ENCODE results near the gene MATCAP1. TPM values are rescaled to one million over a fixed set of nuclear protein-coding genes. Genes with fewer than 3 reads are reported as not detected.

The MATCAP1 gene
- total RNA-seq, 2 experiments from 2014 or later = 21.9 to 24.0 TPM

DNA sequence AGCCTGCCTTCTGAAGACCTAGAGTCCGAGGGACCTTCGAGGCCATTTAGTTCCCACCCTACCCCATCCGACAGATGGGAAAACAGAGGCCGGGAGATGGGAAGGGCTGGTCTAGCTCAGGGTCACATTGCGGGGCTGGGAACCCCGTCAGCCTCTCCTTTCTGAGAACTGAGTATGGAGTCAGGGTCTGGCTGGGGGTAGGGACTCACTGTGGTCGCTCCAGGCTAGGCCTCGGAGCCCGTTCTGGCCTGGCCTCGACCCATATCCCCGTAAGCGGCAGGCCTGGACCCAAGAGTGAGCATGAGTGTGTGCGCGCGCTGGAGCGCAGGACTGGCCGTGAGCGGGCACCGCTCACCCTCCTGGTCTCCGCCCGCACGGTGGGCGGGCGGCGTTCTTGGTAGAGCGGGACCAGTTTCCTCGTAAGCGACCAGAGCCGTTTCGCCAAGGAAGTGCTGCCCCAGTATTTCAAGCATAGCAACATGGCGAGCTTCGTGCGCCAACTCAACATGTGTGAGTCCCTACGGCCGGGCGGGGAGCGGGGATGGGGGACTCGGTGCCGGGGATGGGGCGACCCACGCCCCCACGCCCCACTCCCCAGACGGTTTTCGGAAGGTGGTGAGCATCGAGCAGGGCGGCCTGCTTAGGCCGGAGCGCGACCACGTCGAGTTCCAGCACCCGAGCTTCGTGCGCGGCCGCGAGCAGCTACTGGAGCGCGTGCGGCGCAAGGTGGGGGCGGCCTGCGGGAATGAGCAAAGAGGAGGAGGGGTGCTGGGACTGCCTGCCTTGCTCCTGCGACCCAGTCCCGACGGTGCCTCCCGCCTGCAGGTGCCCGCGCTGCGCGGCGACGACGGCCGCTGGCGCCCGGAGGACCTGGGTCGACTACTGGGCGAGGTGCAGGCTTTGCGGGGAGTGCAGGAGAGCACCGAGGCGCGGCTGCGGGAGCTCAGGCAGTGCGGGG lies 18.4 kb downstream of the MATCAP1 start:
- no peak for DNase-seq
- Mint-ChIP-seq H3K4me3 (no peak overlapping the region), H3K27me3 (ENCODE audit: low read depth) (peaks cover 62% of the 10 kb centered on the region), H3K4me1 (ENCODE audit: low read depth) (peaks cover 35% of the 10 kb centered on the region), H3K9me3 (no peaks in the 10 kb centered on the region), H3K36me3 (ENCODE audit: low read depth) (peaks cover 3% of the 10 kb centered on the region), H3K27ac (no peak overlapping the region)
- CTCF ChIA-PET = interaction anchor here (1.2 to 1.5 kb wide), 3 partner anchors 10 to 20 kb away, joined by 3 to 4 read pairs (median 3); no protein-coding TSS in a partner anchor
- intact Hi-C loops (cut with micrococcal nuclease) = no loop called here

DNA sequence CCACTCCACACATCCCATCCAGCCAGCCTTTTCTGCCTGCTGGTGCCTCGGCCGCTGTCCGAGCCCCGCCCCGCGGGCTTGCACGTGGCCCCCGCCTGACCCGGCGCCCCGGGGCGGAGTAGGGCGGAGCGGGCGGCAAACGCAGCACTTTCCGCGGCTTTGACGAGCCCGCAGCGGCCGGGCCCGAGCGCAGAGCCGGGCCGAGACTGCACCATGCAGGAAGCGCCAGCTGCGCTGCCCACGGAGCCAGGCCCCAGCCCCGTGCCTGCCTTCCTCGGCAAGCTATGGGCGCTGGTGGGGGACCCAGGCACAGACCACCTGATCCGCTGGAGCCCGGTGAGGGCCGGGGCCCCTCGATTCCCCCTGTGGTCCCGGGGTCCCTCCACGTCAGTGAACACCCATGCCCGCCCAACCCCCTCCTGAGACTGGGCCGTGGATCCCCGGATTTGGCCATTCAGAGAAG lies 19.1 kb downstream of the MATCAP1 start, which contains the start of gene HSF4:
Gene HSF4 (plus strand): TSS at position 147 of the 463 bp plus-strand sequence. CDS start 67 bp downstream, at position 214.
- Mint-ChIP-seq H3K4me3 (no peak within 1 kb of the TSS), H3K27me3 (ENCODE audit: low read depth) (peaks cover 56% of the 10 kb centered on the region), H3K27ac (no peak within 1 kb of the TSS)

DNA sequence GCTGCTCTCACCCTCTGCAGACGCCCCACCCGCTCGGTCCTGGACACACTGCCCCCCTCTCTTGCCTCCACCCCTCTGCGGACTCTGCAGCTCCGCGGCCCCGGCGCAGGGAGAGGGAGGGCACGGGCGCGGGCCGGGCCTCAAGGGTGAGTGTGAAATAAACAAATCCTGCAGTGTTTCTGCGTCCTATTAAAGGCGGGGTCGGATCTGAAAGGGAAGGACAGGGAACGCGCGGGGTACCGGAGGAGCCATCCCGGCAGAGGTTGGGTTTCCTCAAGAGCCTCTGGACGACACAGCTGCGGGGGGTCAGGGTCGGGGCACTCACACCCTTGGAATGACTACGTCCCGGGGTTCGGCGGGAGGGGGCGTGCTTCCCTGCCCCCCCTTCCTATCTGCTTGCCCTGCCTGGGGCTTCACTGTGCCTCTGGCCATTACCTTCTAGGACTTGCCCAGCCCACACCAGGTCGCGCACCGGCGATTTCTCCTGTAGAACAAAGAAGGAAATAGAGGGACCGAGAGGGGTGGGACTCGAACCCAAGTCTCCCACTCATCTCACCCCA lies 19.7 kb downstream of the MATCAP1 start:
- H3K9me3 Mint-ChIP-seq = no peaks in the 10 kb centered on the region
- no peak overlapping the region for H3K27ac Mint-ChIP-seq
- intact Hi-C loops (cut with micrococcal nuclease) = no loop called here
- peaks cover 53% of the 10 kb centered on the region for H3K27me3 Mint-ChIP-seq (ENCODE audit: low read depth)
- CTCF ChIA-PET = interaction anchor here (1.2 to 2.2 kb wide), 3 partner anchors 9 to 137 kb away, joined by 3 to 12 read pairs (median 7); no protein-coding TSS in a partner anchor
- peaks cover 3% of the 10 kb centered on the region for H3K36me3 Mint-ChIP-seq (ENCODE audit: low read depth)
- peaks cover 29% of the 10 kb centered on the region for H3K4me1 Mint-ChIP-seq (ENCODE audit: low read depth)
- no peak overlapping the region for H3K4me3 Mint-ChIP-seq
- no peak for DNase-seq

More for the DNA sequence above, 19.1 kb downstream of the MATCAP1 start, which contains the start of gene HSF4:
- H3K36me3 Mint-ChIP-seq (ENCODE audit: low read depth) = peaks cover 3% of the 10 kb centered on the region
- H3K9me3 Mint-ChIP-seq = no peaks in the 10 kb centered on the region
- CTCF ChIA-PET = interaction anchor here (1.5 to 1.8 kb wide), 2 partner anchors 9 to 20 kb away, joined by 3 to 7 read pairs; no protein-coding TSS in a partner anchor
- no peak for DNase-seq
- peaks cover 29% of the 10 kb centered on the region for H3K4me1 Mint-ChIP-seq (ENCODE audit: low read depth)
- intact Hi-C loops (cut with micrococcal nuclease) = no loop called here

DNA sequence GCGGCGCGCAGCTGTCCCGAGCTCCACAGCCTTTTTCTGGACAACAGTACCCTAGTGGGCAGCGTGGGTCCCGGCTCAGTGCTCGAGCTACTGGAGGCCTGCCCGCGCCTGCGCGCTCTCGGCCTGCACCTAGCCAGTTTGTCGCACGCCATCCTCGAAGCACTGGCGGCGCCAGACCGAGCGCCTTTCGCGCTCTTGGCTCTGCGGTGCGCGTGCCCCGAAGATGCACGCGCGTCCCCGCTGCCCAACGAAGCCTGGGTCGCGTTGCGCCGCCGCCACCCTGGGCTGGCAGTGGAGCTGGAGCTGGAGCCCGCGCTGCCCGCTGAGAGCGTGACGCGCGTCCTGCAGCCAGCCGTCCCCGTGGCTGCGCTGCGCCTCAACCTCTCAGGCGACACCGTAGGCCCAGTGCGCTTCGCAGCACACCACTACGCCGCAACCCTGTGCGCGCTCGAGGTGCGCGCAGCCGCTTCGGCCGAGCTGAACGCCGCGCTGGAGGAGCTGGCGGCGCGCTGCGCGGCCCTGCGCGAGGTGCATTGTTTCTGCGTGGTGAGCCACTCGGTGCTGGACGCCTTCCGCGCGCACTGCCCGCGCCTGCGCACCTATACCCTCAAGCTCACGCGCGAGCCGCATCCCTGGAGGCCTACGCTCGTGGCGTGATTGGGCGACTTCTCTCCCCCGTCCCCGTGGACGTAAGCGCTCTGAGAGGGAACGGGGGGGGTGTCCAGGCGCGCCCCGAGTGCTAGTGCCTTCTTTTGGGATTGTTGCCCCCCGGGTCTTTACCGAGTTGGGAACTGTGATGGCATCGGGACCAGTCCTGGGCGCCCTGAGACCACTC lies 20.4 kb downstream of the MATCAP1 start:
- Mint-ChIP-seq H3K27ac (no peak overlapping the region), H3K27me3 (ENCODE audit: low read depth) (peaks cover 46% of the 10 kb centered on the region), H3K4me1 (ENCODE audit: low read depth) (peaks cover 34% of the 10 kb centered on the region), H3K4me3 (no peak overlapping the region), H3K9me3 (no peaks in the 10 kb centered on the region), H3K36me3 (ENCODE audit: low read depth) (peaks cover 3% of the 10 kb centered on the region)
- CTCF ChIA-PET = interaction anchor here (1.1 to 2.2 kb wide), 7 partner anchors 8 to 211 kb away, joined by 3 to 12 read pairs (median 6); no protein-coding TSS in a partner anchor
- intact Hi-C loops (cut with micrococcal nuclease) = no loop called here
- DNase-seq = no peak

DNA sequence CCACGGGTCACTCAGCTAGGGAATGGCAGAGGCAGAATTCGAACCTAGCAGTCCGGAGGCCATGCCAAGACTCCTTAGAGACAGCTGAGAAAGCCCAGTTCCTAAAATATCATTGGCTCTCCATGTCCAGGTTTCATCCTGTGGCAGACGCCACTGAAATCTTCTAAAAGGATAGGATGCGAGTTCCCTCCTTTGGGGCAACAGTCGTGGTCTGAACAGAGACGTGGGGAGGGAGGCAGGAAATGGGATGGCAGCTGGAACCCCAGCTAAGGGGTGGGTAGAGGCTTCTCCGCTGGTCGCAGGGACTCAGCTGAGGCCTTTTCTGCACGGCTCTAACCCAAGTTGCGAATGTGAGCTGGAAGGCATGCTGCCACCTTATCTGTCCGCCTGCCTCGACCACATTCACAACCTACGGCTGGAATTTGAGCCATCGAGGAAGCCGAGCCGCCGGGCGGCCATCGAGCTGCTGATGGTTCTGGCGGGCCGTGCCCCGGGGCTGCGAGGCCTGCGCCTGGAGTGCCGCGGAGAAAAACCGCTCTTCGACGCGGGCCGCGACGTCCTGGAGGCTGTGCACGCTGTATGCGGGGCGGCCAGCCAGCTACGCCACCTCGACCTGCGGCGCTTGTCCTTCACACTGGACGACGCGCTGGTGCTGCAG lies 21.1 kb downstream of the MATCAP1 start:
- peaks cover 44% of the 10 kb centered on the region for H3K27me3 Mint-ChIP-seq (ENCODE audit: low read depth)
- CTCF ChIA-PET = interaction anchor here (1.1 to 2.2 kb wide), 7 partner anchors 7 to 210 kb away, joined by 3 to 12 read pairs (median 6); no protein-coding TSS in a partner anchor
- no peak overlapping the region for H3K27ac Mint-ChIP-seq
- H3K4me3 Mint-ChIP-seq = no peak overlapping the region
- H3K9me3 Mint-ChIP-seq = no peaks in the 10 kb centered on the region
- peaks cover 42% of the 10 kb centered on the region for H3K4me1 Mint-ChIP-seq (ENCODE audit: low read depth)
- H3K36me3 Mint-ChIP-seq (ENCODE audit: low read depth) = peaks cover 3% of the 10 kb centered on the region
- no peak for DNase-seq
- intact Hi-C loops (cut with micrococcal nuclease) = no loop called here

DNA sequence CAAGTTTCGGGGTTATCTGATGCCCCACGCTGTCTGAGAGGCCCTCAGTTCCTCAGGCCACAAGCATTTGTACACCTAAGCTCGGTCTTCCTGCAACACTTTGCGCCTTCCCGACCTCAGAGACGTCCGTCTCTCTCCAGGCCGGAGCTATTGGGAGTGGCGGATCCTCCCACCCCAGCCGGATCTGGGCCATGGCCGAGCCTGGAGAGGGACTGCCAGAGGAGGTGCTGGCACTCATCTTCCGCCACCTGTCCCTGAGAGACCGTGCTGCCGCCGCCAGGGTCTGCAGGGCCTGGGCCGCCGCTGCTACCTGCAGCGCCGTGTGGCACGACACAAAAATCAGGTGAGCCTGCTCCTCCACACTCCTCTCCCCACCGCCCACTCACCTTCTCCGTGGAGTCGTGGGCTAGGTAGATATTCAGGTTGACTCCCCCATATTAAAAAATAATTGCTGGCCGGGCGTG lies 22.1 kb downstream of the MATCAP1 start:
- Mint-ChIP-seq H3K27me3 (ENCODE audit: low read depth) (peaks cover 37% of the 10 kb centered on the region), H3K4me1 (ENCODE audit: low read depth) (peaks cover 46% of the 10 kb centered on the region), H3K4me3 (peak overlapping the region; percentile 34), H3K36me3 (ENCODE audit: low read depth) (peaks cover 3% of the 10 kb centered on the region), H3K27ac (no peak overlapping the region), H3K9me3 (no peaks in the 10 kb centered on the region)
- intact Hi-C loops (cut with micrococcal nuclease) = loop anchor here (2.0 kb wide), 1 partner anchor 53 kb away; the partner anchor contains the start of gene PHAF1
- DNase-seq = no peak
- CTCF ChIA-PET = interaction anchor here (1.0 to 2.2 kb wide), 2 partner anchors 13 to 23 kb away, joined by 3 to 12 read pairs; no protein-coding TSS in a partner anchor

DNA sequence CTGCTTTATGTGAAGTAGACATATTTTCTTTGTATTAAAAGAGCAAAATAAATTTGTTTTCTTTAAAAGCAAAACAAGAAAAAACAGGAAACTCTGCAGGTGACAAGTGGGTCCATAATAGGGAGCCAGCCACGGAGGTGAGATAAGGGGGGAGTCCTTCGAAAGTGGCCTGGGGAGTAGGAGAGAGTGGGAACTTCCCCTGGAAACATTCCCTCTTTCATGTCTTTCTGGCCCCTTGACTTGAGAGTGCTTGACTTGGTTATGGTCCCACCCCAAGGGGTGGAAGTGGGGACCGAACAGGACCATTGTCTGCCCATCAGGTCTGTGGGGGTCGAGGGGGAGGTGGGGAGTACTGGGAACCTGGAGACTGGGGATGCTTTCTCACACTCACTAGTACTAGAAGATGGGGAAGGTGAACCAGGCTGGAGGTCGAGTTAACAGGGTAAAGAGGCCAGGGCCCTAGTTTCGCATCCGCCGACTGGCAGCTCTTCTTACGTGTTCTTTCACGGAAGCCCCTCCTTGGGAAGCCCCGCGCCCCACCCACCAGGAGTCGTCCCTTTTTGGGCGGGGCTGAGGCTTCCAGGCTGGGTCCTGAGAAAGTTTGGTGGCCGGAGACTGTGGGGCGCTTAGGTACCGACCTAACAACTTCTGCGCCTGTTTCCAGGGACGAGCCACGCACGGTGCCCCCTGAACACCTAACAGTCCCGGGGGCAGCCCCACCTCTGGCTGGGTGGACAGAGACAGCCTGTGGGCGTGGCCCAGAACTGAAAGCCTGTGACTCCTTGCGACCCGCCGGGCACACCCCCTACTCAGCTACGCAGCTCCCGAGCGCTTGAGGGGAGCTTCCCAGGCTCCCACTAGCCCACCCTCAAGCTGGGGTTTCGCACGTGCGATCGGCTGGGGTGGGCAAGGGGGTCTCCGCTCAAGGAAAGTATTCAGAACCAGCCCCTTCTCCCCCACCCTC lies 24.8 kb downstream of the MATCAP1 start:
- Mint-ChIP-seq H3K27me3 (ENCODE audit: low read depth) (peaks cover 19% of the 10 kb centered on the region), H3K9me3 (no peaks in the 10 kb centered on the region), H3K27ac (peak overlapping the region; percentile 91), H3K4me3 (peak overlapping the region; percentile 88), H3K4me1 (ENCODE audit: low read depth) (peaks cover 42% of the 10 kb centered on the region), H3K36me3 (ENCODE audit: low read depth) (peaks cover 6% of the 10 kb centered on the region)
- DNase-seq = peak; percentile 91
- CTCF ChIA-PET = interaction anchor here (0.6 to 8.7 kb wide), 12 partner anchors 11 to 268 kb away, joined by 3 to 163 read pairs (median 6); partner anchors contain the start of genes CBFB and NOL3
- intact Hi-C loops (cut with micrococcal nuclease) = loop anchor here (1.0 to 10.0 kb wide), 6 partner anchors 67 to 236 kb away; partner anchors contain the start of genes CBFB and TPPP3

DNA sequence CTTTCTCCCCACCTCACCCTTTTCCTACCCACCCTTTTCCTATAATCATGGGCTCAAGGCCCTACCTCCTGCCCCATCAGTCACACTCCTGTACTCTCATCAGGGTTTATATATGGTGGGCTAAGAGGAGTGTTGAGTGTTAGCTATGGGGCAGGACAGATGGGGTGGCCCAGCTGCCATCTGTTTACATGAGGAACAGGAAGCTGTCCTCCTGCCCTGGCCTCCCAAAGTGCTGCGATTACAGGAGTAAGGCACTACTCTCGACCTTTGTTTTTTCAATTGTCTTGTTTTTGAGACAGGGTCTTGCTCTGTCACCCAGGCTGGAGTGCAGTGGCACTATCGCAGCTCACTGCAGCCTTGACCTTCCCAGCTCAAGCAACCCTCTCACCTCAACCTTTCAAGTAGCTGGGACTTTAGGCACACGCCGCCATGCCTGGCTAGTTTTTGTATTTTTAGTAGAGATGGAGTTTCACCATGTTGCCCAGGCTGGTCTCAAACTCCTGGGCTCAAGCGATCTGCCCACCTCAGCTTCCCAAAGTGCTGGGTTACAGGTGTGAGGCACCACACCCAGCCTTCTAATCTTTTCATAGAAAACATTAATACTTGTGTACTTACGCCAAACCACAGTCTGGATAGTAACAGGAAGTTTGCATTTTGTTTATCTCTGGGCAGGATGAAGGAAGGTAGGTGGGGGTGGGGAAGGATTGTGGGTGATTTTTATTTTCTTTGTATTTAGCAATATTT lies 25.7 kb downstream of the MATCAP1 start:
- Mint-ChIP-seq H3K4me3 (peak overlapping the region; percentile 88), H3K9me3 (no peaks in the 10 kb centered on the region), H3K36me3 (ENCODE audit: low read depth) (peaks cover 6% of the 10 kb centered on the region), H3K27me3 (ENCODE audit: low read depth) (peaks cover 16% of the 10 kb centered on the region), H3K4me1 (ENCODE audit: low read depth) (peaks cover 40% of the 10 kb centered on the region), H3K27ac (peak overlapping the region; percentile 91)
- intact Hi-C loops (cut with micrococcal nuclease) = loop anchor here (2.0 to 10.0 kb wide), 2 partner anchors 129 to 237 kb away; partner anchors contain the start of genes CBFB and TPPP3
- CTCF ChIA-PET = interaction anchor here (0.6 to 8.7 kb wide), 12 partner anchors 14 to 430 kb away, joined by 3 to 163 read pairs (median 4); partner anchors contain the start of genes CBFB and CES3
- no peak for DNase-seq

DNA sequence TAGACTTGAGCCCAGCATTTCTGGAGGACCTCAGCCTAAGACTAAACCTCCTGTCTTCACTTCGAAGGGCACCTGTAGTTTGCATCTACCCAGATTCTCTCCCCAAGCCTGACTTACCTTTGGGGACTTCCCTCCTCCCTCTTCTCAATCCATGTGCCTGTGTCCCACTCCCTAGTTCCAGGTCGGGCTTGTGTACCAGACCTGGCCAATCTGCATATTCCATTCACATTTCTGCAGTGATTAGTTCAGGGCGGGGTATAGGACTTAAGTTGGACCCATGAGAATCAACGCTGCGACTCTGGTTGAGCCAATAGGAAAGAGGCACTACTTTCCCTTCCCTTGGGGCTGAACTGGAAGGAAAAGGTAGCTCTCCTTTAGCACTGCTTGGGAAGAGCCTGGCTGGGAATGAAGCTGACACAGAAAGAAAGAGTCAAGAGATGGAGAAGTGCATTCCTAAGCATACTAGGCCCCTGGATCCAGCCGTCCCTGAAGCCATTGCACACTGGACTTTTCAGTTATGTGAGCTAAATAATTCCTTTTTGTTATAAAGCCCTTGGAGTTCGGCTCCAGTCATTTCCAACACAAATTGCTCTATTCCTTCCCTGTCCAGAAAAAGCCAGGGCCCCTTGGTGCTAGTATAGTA lies 26.5 kb downstream of the MATCAP1 start:
- CTCF ChIA-PET = interaction anchor here (0.6 to 8.7 kb wide), 10 partner anchors 15 to 431 kb away, joined by 3 to 163 read pairs (median 4); partner anchors contain the start of genes CBFB, CES3 and CES4A
- Mint-ChIP-seq H3K4me3 (no peak overlapping the region), H3K27me3 (ENCODE audit: low read depth) (peaks cover 14% of the 10 kb centered on the region), H3K27ac (peak overlapping the region; percentile 59), H3K4me1 (ENCODE audit: low read depth) (peaks cover 36% of the 10 kb centered on the region), H3K36me3 (ENCODE audit: low read depth) (peaks cover 6% of the 10 kb centered on the region), H3K9me3 (no peaks in the 10 kb centered on the region)
- DNase-seq = no peak
- intact Hi-C loops (cut with micrococcal nuclease) = loop anchor here (10.0 kb wide), 1 partner anchor 238 kb away; the partner anchor contains the start of gene TPPP3
